ENCODE measurements around the gene ATP6V0D1. TPM values are rescaled to one million over a fixed set of nuclear protein-coding genes. Genes with fewer than 3 reads are reported as not detected.
"Not testable (repeated sequence)": the region's sequence is repeated elsewhere in the genome, so short reads cannot be mapped to it uniquely, and the experiment has no call there.

Gene ATP6V0D1
- polyA plus RNA-seq, 2 donors, result 17.0 to 78.1 TPM

GRCh38 chr16:67415872-67416793 lies 64.8 kb downstream of the ATP6V0D1 start, which contains the start of gene ZDHHC1:
Gene ZDHHC1 (minus strand): TSS chr16:67416477. CDS start chr16:67407775, 8,702 bp downstream.
- Histone ChIP-seq H3K27me3 (ENCODE audit: control insufficient read depth in 1 of 2, insufficient read depth in 2 of 2, low read length in 2 of 2) (no peaks in the 10 kb centered on the region), H3K4me1 (ENCODE audit: control insufficient read depth in 2 of 2, insufficient read depth in 2 of 2, low read length in 1 of 2) (peaks cover 0 to 3% of the 10 kb centered on the region in 2 donors), H3K4me3 (ENCODE audit: low read depth in 1 of 2, low read length in 2 of 2) (peak within 1 kb of the TSS; percentile 57 to 73), H3K9me3 (ENCODE audit: control insufficient read depth in 2 of 2, insufficient read depth in 1 of 2, low read depth in 1 of 2, low read length in 1 of 2) (no peaks in the 10 kb centered on the region), H3K27ac (ENCODE audit: low read depth in 2 of 2, low read length in 1 of 2) (peak within 1 kb of the TSS; percentile 53 to 57), H3K36me3 (ENCODE audit: control insufficient read depth in 2 of 2, insufficient read depth in 2 of 2, low read length in 1 of 2) (no peaks in the 10 kb centered on the region)
- 1 to 2% methylated on average over 60 to 73 of the region's 73 CpGs for WGBS, 2 donors

- peak overlapping the region in 1 of 2 donors; percentile 57 for H3K4me3 ChIP-seq (ENCODE audit: low read depth in 1 of 2, low read length in 2 of 2)
- not testable (repeated sequence) for H3K27ac ChIP-seq (ENCODE audit: low read depth in 2 of 2, low read length in 1 of 2); H3K36me3 ChIP-seq (ENCODE audit: control insufficient read depth in 2 of 2, insufficient read depth in 2 of 2, low read length in 1 of 2); H3K9me3 ChIP-seq (ENCODE audit: control insufficient read depth in 2 of 2, insufficient read depth in 1 of 2, low read depth in 1 of 2, low read length in 1 of 2); H3K4me1 ChIP-seq (ENCODE audit: control insufficient read depth in 2 of 2, insufficient read depth in 2 of 2, low read length in 1 of 2); H3K27me3 ChIP-seq (ENCODE audit: control insufficient read depth in 1 of 2, insufficient read depth in 2 of 2, low read length in 2 of 2)
- WGBS, 2 donors, result 87 to 89% methylated on average over 19 of the region's 19 CpGs
These were observed 65.5 kb downstream of the ATP6V0D1 start for GRCh38 chr16:67415421-67415820.

GRCh38 chr16:67413978-67414911 lies 66.7 kb downstream of the ATP6V0D1 start:
- WGBS, 2 donors, result 58 to 65% methylated on average over 6 of the region's 6 CpGs
- Histone ChIP-seq H3K27me3 (ENCODE audit: control insufficient read depth in 1 of 2, insufficient read depth in 2 of 2, low read length in 2 of 2) (no peaks in the 10 kb centered on the region), H3K27ac (ENCODE audit: low read depth in 2 of 2, low read length in 1 of 2) (peak overlapping the region in 1 of 2 donors; percentile 14), H3K4me1 (ENCODE audit: control insufficient read depth in 2 of 2, insufficient read depth in 2 of 2, low read length in 1 of 2) (peaks cover 0 to 9% of the 10 kb centered on the region in 2 donors), H3K9me3 (ENCODE audit: control insufficient read depth in 2 of 2, insufficient read depth in 1 of 2, low read depth in 1 of 2, low read length in 1 of 2) (no peaks in the 10 kb centered on the region), H3K36me3 (ENCODE audit: control insufficient read depth in 2 of 2, insufficient read depth in 2 of 2, low read length in 1 of 2) (no peaks in the 10 kb centered on the region), H3K4me3 (ENCODE audit: low read depth in 1 of 2, low read length in 2 of 2) (no peak overlapping the region)

GRCh38 chr16:67412294-67412693 lies 68.7 kb downstream of the ATP6V0D1 start:
- WGBS, 2 donors, result 45 to 50% methylated on average over 2 of the region's 2 CpGs
- H3K9me3 ChIP-seq (ENCODE audit: control insufficient read depth in 2 of 2, insufficient read depth in 1 of 2, low read depth in 1 of 2, low read length in 1 of 2), result no peaks in the 10 kb centered on the region
- H3K4me1 ChIP-seq (ENCODE audit: control insufficient read depth in 2 of 2, insufficient read depth in 2 of 2, low read length in 1 of 2), result peaks cover 0 to 9% of the 10 kb centered on the region in 2 donors
- H3K36me3 ChIP-seq (ENCODE audit: control insufficient read depth in 2 of 2, insufficient read depth in 2 of 2, low read length in 1 of 2), result no peaks in the 10 kb centered on the region
- no peak overlapping the region for H3K4me3 ChIP-seq (ENCODE audit: low read depth in 1 of 2, low read length in 2 of 2)
- no peak overlapping the region for H3K27ac ChIP-seq (ENCODE audit: low read depth in 2 of 2, low read length in 1 of 2)
- H3K27me3 ChIP-seq (ENCODE audit: control insufficient read depth in 1 of 2, insufficient read depth in 2 of 2, low read length in 2 of 2), result no peaks in the 10 kb centered on the region

- 74 to 93% methylated on average over 3 of the region's 3 CpGs for WGBS, 2 donors
- H3K36me3 ChIP-seq (ENCODE audit: control insufficient read depth in 2 of 2, insufficient read depth in 2 of 2, low read length in 1 of 2), result no peaks in the 10 kb centered on the region
- no peaks in the 10 kb centered on the region for H3K27me3 ChIP-seq (ENCODE audit: control insufficient read depth in 1 of 2, insufficient read depth in 2 of 2, low read length in 2 of 2)
- no peak overlapping the region for H3K27ac ChIP-seq (ENCODE audit: low read depth in 2 of 2, low read length in 1 of 2)
- H3K9me3 ChIP-seq (ENCODE audit: control insufficient read depth in 2 of 2, insufficient read depth in 1 of 2, low read depth in 1 of 2, low read length in 1 of 2), result no peaks in the 10 kb centered on the region
- no peak overlapping the region for H3K4me3 ChIP-seq (ENCODE audit: low read depth in 1 of 2, low read length in 2 of 2)
- H3K4me1 ChIP-seq (ENCODE audit: control insufficient read depth in 2 of 2, insufficient read depth in 2 of 2, low read length in 1 of 2), result peaks cover 0 to 15% of the 10 kb centered on the region in 2 donors
These were observed 69.6 kb downstream of the ATP6V0D1 start for GRCh38 chr16:67411339-67411738.

- no peak overlapping the region for H3K27ac ChIP-seq (ENCODE audit: low read depth in 2 of 2, low read length in 1 of 2)
- H3K9me3 ChIP-seq (ENCODE audit: control insufficient read depth in 2 of 2, insufficient read depth in 1 of 2, low read depth in 1 of 2, low read length in 1 of 2), result no peaks in the 10 kb centered on the region
- WGBS, 2 donors, result 60 to 71% methylated on average over 9 of the region's 9 CpGs
- H3K4me3 ChIP-seq (ENCODE audit: low read depth in 1 of 2, low read length in 2 of 2), result no peak overlapping the region
- H3K4me1 ChIP-seq (ENCODE audit: control insufficient read depth in 2 of 2, insufficient read depth in 2 of 2, low read length in 1 of 2), result peaks cover 4 to 19% of the 10 kb centered on the region in 2 donors
- no peaks in the 10 kb centered on the region for H3K36me3 ChIP-seq (ENCODE audit: control insufficient read depth in 2 of 2, insufficient read depth in 2 of 2, low read length in 1 of 2)
- H3K27me3 ChIP-seq (ENCODE audit: control insufficient read depth in 1 of 2, insufficient read depth in 2 of 2, low read length in 2 of 2), result no peaks in the 10 kb centered on the region
These were observed 71.3 kb downstream of the ATP6V0D1 start for GRCh38 chr16:67409631-67410030.

GRCh38 chr16:67407788-67408452 lies 73.0 kb downstream of the ATP6V0D1 start:
- 81 to 83% methylated on average over 6 of the region's 6 CpGs for WGBS, 2 donors
- no peak overlapping the region for H3K4me3 ChIP-seq (ENCODE audit: low read depth in 1 of 2, low read length in 2 of 2)
- no peak overlapping the region for H3K27ac ChIP-seq (ENCODE audit: low read depth in 2 of 2, low read length in 1 of 2)
- H3K4me1 ChIP-seq (ENCODE audit: control insufficient read depth in 2 of 2, insufficient read depth in 2 of 2, low read length in 1 of 2), result peaks cover 4 to 29% of the 10 kb centered on the region in 2 donors
- H3K27me3 ChIP-seq (ENCODE audit: control insufficient read depth in 1 of 2, insufficient read depth in 2 of 2, low read length in 2 of 2), result no peaks in the 10 kb centered on the region
- H3K9me3 ChIP-seq (ENCODE audit: control insufficient read depth in 2 of 2, insufficient read depth in 1 of 2, low read depth in 1 of 2, low read length in 1 of 2), result no peaks in the 10 kb centered on the region
- no peaks in the 10 kb centered on the region for H3K36me3 ChIP-seq (ENCODE audit: control insufficient read depth in 2 of 2, insufficient read depth in 2 of 2, low read length in 1 of 2)

GRCh38 chr16:67407176-67407787 lies 73.7 kb downstream of the ATP6V0D1 start:
- Histone ChIP-seq H3K9me3 (ENCODE audit: control insufficient read depth in 2 of 2, insufficient read depth in 1 of 2, low read depth in 1 of 2, low read length in 1 of 2) (no peaks in the 10 kb centered on the region), H3K4me3 (ENCODE audit: low read depth in 1 of 2, low read length in 2 of 2) (no peak overlapping the region), H3K27me3 (ENCODE audit: control insufficient read depth in 1 of 2, insufficient read depth in 2 of 2, low read length in 2 of 2) (no peaks in the 10 kb centered on the region), H3K27ac (ENCODE audit: low read depth in 2 of 2, low read length in 1 of 2) (peak overlapping the region; percentile 52 to 69), H3K4me1 (ENCODE audit: control insufficient read depth in 2 of 2, insufficient read depth in 2 of 2, low read length in 1 of 2) (peaks cover 4 to 30% of the 10 kb centered on the region in 2 donors), H3K36me3 (ENCODE audit: control insufficient read depth in 2 of 2, insufficient read depth in 2 of 2, low read length in 1 of 2) (no peaks in the 10 kb centered on the region)
- 84 to 87% methylated on average over 7 of the region's 7 CpGs for WGBS, 2 donors

Measured in esophagus (tissue), 2 donors.